Right lobe of liver (tissue), 4 donors: ENCODE data around the gene SEPTIN7.

Experiments used
- CTCF ChIP-seq, 4 donors: fragments of 200-600 bp in 3 of 4; fragments of 450-650 bp in 1 of 4; IDR thresholded peaks; one replicate each; pipeline versions ENCODE4 v1.5.1 to v1.8.0; 2016 to 2022; ENCODE audit warnings: antibody characterized with exemption in 4 of 4, mild to moderate bottlenecking in 2 of 4
- POLR2A ChIP-seq: fragments of 450-650 bp; IDR thresholded peaks from one replicate; pipeline ENCODE4 v1.6.1; 2017; ENCODE audit warnings: antibody characterized with exemption, mild to moderate bottlenecking
- donor health status: DM: no; HTN: no; CAD: no.
- donor health status: DM: no; HTN: no; CAD: no.
- donor health status: DM: no; HTN: yes; CAD: no.

- TF ChIP-seq CTCF (IDR thresholded peaks at IDR 0.05) (no peak), POLR2A (no peak)
Measured at GRCh38 chr7:35762781-35763180, 38.1 kb upstream of the SEPTIN7 start.
